Osteoblast (primary cell): Measurements from ENCODE around the gene PDCD7. TPM values are rescaled to one million over a fixed set of nuclear protein-coding genes. Genes with fewer than 3 reads are reported as not detected.
A peak's percentile ranks its signal among the peaks of the same experiment; 100 is the strongest.

Experiments used
- DNase-seq: peaks from one replicate; pipeline ENCODE4 v3.0.0; 2011; ENCODE audit warnings: low spot score, mixed read lengths; ENCODE audit not compliant: insufficient read length; ENCODE audit errors: missing footprints
- H2AFZ ChIP-seq: 2 replicates; pipeline ENCODE4 v1.6.0; 2011; ENCODE audit warnings: mild to moderate bottlenecking, low read length
- H3K27ac ChIP-seq: 2 replicates; pipeline ENCODE4 v1.5.1; 2011; ENCODE audit warnings: mild to moderate bottlenecking, low read depth, low read length, moderate library complexity
- H3K27me3 ChIP-seq: 2 replicates; pipeline ENCODE4 v1.6.0; 2012; ENCODE audit warnings: mild to moderate bottlenecking, control low read depth, inconsistent platforms, low read length, moderate library complexity; ENCODE audit not compliant: insufficient read depth
- H3K36me3 ChIP-seq: 2 replicates; pipeline ENCODE4 v1.5.1; 2011; ENCODE audit warnings: mild to moderate bottlenecking, low read length, control low read depth, moderate library complexity; ENCODE audit not compliant: insufficient read depth
- H3K4me1 ChIP-seq: 2 replicates; pipeline ENCODE4 v1.5.1; 2011; ENCODE audit warnings: mild to moderate bottlenecking, low read length, control low read depth, moderate library complexity; ENCODE audit not compliant: insufficient read depth
- H3K4me2 ChIP-seq: 2 replicates; pipeline ENCODE4 v1.6.0; 2011; ENCODE audit warnings: mild to moderate bottlenecking, low read length; ENCODE audit not compliant: insufficient read depth
- H3K4me3 ChIP-seq: fragments of 200-600 bp; sonication (generic); 3 replicates; pipeline ENCODE4 v1.5.1; 2012; ENCODE audit warnings: mild to moderate bottlenecking, low read length, inconsistent platforms; ENCODE audit not compliant: insufficient read depth
- H3K79me2 ChIP-seq: 2 replicates; pipeline ENCODE4 v1.6.0; 2012; ENCODE audit warnings: mild to moderate bottlenecking, low read length, control low read depth, inconsistent platforms; ENCODE audit not compliant: insufficient read depth
- H3K9me3 ChIP-seq: 2 replicates; pipeline ENCODE4 v1.5.1; 2011; ENCODE audit warnings: low read depth, low read length, control low read depth
- H4K20me1 ChIP-seq: 2 replicates; pipeline ENCODE4 v1.6.0; 2012; ENCODE audit warnings: mild to moderate bottlenecking, low read length, control low read depth; ENCODE audit not compliant: insufficient read depth
- total RNA-seq: library from RNA; depleted of rRNA; stranded (reverse); fragments of >200 nt; gene quantifications from 2 replicates; pipeline ENCODE4 v1.2.3, GENCODE V29; 2012
- TF ChIP-seq, protein P1 (sequence below): IDR thresholded peaks from 2 replicates; pipeline ENCODE4 v1.5.1; 2011; ENCODE audit warnings: mild to moderate bottlenecking, low read depth, low read length, moderate library complexity; ENCODE audit errors: extremely low read depth

The PDCD7 gene
- total RNA-seq, 1 donor, result 19.5 TPM

DNA sequence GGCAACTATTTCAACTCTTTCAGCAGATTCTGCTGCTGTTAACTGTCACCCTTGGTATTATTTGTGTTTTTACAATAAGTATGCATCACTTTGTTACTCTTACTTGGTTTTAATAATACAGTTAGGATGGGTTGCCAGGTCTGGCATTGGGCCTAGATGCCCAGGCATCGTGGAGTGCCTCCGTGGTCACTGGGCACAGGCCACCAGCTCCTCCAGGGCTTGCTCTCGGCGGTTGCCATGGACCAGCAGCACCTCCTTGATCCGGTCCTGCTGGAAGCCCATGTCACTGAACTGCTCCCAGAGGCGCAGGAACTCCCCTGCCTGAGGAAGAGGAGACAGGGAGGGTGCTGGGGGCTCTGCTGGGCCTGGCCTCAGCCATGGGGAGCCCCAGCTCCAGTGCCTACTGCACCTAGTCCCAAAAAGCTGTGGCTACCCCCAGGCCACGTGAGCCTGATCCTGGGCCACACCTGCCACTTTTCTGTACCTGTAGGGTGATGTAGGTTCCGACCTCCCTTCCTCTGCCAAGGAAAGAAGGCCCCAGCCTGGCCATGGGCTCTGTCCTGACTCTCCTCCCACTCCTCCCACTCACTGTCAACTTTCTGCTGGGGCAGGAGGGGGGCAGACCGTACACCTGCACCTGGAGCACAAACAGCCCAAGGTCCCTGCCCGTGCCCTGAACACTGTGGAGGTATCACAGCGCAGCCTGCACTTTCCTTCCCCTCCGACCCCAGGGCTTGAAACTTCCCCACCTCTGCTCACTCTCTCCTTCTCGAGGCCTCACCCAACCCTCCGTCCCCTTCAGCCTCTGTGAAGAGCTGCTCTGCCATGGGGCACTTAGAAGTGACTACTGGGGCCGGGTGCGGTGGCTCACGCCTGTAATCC, 40.5 kb downstream of the PDCD7 start:
- TF ChIP-seq, protein P1, sequence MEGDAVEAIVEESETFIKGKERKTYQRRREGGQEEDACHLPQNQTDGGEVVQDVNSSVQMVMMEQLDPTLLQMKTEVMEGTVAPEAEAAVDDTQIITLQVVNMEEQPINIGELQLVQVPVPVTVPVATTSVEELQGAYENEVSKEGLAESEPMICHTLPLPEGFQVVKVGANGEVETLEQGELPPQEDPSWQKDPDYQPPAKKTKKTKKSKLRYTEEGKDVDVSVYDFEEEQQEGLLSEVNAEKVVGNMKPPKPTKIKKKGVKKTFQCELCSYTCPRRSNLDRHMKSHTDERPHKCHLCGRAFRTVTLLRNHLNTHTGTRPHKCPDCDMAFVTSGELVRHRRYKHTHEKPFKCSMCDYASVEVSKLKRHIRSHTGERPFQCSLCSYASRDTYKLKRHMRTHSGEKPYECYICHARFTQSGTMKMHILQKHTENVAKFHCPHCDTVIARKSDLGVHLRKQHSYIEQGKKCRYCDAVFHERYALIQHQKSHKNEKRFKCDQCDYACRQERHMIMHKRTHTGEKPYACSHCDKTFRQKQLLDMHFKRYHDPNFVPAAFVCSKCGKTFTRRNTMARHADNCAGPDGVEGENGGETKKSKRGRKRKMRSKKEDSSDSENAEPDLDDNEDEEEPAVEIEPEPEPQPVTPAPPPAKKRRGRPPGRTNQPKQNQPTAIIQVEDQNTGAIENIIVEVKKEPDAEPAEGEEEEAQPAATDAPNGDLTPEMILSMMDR, result no peak
- Histone ChIP-seq H2AFZ (no peak overlapping the region), H4K20me1 (no peaks in the 10 kb centered on the region), H3K9me3 (no peaks in the 10 kb centered on the region), H3K4me2 (no peak overlapping the region), H3K27ac (no peak overlapping the region), H3K36me3 (peaks cover 11% of the 10 kb centered on the region), H3K4me3 (no peak overlapping the region), H3K27me3 (no peaks in the 10 kb centered on the region), H3K79me2 (no peaks in the 10 kb centered on the region), H3K4me1 (no peaks in the 10 kb centered on the region)
- peak; percentile 73 for DNase-seq

- no peak overlapping the region for H3K4me2 ChIP-seq
- H3K4me3 ChIP-seq, result no peak overlapping the region
- TF ChIP-seq, protein P1, result no peak
- no peak overlapping the region for H2AFZ ChIP-seq
- peak; percentile 61 for DNase-seq
- no peak overlapping the region for H3K27ac ChIP-seq
- no peaks in the 10 kb centered on the region for H3K4me1 ChIP-seq
- H3K9me3 ChIP-seq, result no peaks in the 10 kb centered on the region
- H4K20me1 ChIP-seq, result no peaks in the 10 kb centered on the region
- H3K36me3 ChIP-seq, result peaks cover 2% of the 10 kb centered on the region
- no peaks in the 10 kb centered on the region for H3K79me2 ChIP-seq
- no peaks in the 10 kb centered on the region for H3K27me3 ChIP-seq
Observed at GRCh38 chr15:65091946-65092770, 41.5 kb downstream of the PDCD7 start.

DNA sequence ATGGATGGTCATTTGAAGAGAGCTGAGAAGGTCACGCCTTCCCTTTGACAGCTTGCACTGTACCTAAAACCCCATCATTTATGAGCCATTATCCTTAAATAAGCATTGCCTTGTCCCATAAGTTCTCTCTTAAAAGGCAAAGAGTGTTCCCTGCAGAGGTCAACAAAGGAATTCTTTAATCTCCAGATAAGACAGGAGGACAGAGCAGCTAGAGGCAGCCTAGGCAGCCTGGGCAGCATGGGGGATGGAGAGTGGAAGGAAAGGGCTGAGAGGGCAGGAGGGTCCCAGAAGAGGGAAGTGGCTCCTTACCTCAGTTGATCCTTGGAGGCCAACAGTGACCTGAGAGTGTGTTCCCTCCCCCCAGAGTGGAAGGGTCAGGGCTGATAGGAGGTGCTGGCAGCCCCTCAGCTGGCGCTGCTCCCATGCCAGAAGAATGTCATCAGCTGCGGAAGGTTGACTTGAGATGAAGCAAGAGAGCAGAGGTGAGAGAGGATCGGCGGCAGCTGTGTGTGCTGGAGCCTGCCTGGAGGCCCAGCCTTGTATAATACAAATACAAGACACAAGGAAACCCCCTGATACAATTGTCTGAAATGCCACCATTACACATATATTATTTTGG, 44.3 kb downstream of the PDCD7 start:
- Histone ChIP-seq H4K20me1 (no peaks in the 10 kb centered on the region), H3K9me3 (no peaks in the 10 kb centered on the region), H3K27ac (no peak overlapping the region), H3K4me3 (no peak overlapping the region), H3K27me3 (peaks cover 15% of the 10 kb centered on the region), H3K4me1 (no peaks in the 10 kb centered on the region), H3K36me3 (no peaks in the 10 kb centered on the region), H3K4me2 (no peak overlapping the region), H3K79me2 (no peaks in the 10 kb centered on the region), H2AFZ (no peak overlapping the region)
- TF ChIP-seq, protein P1, result no peak
- peak; percentile 1 for DNase-seq
